Measurements from ENCODE around the gene RARB.

- TF ChIP-seq CTCF (conservative IDR thresholded peaks at IDR 0.05) (no peak), ZFX (IDR thresholded peaks at IDR 0.05) (no peak)
Measured at GRCh38 chr3:25438791-25439555, 10.9 kb downstream of the RARB start.
